IPS-20b (cell line): ENCODE measurements around the gene MTERF4.

Experiments
- H3K27ac ChIP-seq: one replicate; pipeline ENCODE4 v1.5.1; 2013; ENCODE audit warnings: low read length
- H3K27me3 ChIP-seq: 2 replicates; pipeline ENCODE4 v1.6.1; 2013; ENCODE audit warnings: mild to moderate bottlenecking, low read length, inconsistent platforms; ENCODE audit not compliant: insufficient read depth
- H3K36me3 ChIP-seq: 2 replicates; pipeline ENCODE4 v1.6.1; 2013; ENCODE audit warnings: low read depth, mild to moderate bottlenecking, inconsistent platforms, low read length, moderate library complexity; ENCODE audit not compliant: insufficient read depth
- H3K4me1 ChIP-seq: 2 replicates; pipeline ENCODE4 v1.6.1; 2013; ENCODE audit warnings: mild to moderate bottlenecking, control low read depth, inconsistent platforms, low read length, moderate library complexity; ENCODE audit not compliant: insufficient read depth
- H3K4me3 ChIP-seq: 2 replicates; pipeline ENCODE4 v1.5.1; 2013; ENCODE audit warnings: mild to moderate bottlenecking, low read length, inconsistent platforms
- H3K9ac ChIP-seq: 2 replicates; pipeline ENCODE4 v1.6.1; 2013; ENCODE audit warnings: low read depth, mild to moderate bottlenecking, inconsistent platforms, low read length, moderate library complexity
- H3K9me3 ChIP-seq: 2 replicates; pipeline ENCODE4 v1.6.1; 2013; ENCODE audit warnings: mild to moderate bottlenecking, low read depth, low read length, inconsistent platforms; ENCODE audit not compliant: insufficient read depth

The MTERF4 gene, protein sequence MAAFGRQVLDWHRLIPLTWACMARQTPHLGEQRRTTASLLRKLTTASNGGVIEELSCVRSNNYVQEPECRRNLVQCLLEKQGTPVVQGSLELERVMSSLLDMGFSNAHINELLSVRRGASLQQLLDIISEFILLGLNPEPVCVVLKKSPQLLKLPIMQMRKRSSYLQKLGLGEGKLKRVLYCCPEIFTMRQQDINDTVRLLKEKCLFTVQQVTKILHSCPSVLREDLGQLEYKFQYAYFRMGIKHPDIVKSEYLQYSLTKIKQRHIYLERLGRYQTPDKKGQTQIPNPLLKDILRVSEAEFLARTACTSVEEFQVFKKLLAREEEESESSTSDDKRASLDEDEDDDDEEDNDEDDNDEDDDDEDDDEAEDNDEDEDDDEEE

DNA sequence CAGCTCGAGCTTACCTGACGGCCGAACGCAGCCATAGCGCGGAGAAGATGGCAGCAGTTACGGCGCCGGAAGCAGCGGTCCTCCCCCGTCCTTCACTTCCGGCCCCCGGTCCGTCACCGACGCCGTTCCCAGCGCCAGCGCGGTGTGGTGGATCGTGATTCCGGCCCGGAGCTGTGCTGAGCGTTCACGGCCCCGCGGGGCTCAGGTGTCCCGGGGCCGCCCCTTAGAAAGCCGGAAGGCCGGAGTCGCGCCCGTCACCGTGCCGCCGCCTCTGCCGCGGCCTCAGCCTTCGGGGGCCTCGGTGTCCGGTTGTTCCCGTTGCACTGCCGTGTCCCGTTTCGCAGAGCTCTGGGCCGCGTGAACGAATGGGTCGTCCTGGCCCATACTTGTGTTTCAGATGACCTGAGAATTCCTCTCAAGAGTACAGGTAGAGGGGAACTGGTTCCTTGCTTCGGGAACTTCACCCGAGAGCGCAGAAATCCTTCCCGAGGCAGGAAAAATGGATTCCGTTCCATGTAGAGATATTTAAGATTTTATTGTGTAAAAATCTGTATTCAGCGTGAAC lies at the start of gene MTERF4:
Gene MTERF4, minus strand, starts transcription at position 49 of the 565 bp plus-strand sequence. Its CDS starts 14 bp downstream, at position 35.
- H3K27me3 ChIP-seq = no peaks in the 10 kb centered on the region
- H3K36me3 ChIP-seq = peaks cover 41% of the 10 kb centered on the region
- no peaks in the 10 kb centered on the region for H3K9me3 ChIP-seq
- H3K4me1 ChIP-seq = peaks cover 6% of the 10 kb centered on the region; the same call in 1 of the 2 replicates
- H3K27ac ChIP-seq = peak within 1 kb of the TSS; percentile 79
- H3K4me3 ChIP-seq = peak within 1 kb of the TSS; percentile 97
- peak within 1 kb of the TSS; percentile 95 for H3K9ac ChIP-seq

DNA sequence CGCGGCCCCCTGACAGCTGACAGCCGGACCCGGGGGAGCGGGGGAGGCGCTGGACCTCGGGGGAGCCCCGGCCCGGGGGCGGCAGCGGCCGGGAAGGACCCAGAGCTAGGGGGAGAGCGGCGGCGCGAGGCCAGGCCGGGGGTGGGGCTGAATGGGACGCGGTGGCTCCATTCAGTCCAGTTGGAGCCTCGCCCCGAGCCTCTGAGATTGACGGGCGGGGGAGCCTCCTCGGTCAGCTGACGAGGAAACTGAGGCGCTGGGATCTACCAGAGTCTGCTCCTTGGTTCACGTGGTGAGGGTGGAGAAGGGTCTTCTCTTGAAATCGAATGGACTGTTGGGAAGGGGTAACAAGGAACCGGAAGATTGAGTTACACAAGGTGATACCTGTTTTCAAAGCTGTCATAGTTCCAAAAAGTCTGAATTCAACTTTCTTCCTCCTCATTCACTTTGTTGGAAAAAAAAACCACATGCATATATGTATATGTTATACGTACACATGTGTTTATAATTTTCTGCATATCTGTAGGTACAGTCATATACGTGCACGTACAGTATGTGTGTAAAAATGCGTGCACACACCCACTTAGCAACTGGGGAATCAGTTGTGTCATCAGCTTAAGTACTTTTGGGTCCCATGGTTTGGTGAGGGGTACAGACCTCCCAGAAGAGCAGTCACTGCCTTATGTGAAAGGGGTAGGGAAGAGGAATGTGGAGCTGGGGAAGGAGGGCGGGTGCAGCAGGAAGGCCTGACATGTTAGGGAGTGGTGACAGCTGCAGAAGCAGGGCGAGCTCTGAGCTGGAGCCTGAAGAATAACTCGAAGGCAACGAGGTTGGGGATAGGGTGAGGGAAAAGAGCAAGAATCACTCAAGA lies 48.8 kb upstream of the MTERF4 start:
- H3K27ac ChIP-seq = no peak overlapping the region
- peaks cover 11% of the 10 kb centered on the region for H3K4me1 ChIP-seq
- H3K9ac ChIP-seq = peak overlapping the region; percentile 68; the same call in 1 of the 2 replicates
- no peaks in the 10 kb centered on the region for H3K9me3 ChIP-seq
- peaks cover 5% of the 10 kb centered on the region; the same call in 1 of the 2 replicates for H3K36me3 ChIP-seq
- H3K4me3 ChIP-seq = peak overlapping the region; percentile 92
- peaks cover 10% of the 10 kb centered on the region; the same call in 1 of the 2 replicates for H3K27me3 ChIP-seq

DNA sequence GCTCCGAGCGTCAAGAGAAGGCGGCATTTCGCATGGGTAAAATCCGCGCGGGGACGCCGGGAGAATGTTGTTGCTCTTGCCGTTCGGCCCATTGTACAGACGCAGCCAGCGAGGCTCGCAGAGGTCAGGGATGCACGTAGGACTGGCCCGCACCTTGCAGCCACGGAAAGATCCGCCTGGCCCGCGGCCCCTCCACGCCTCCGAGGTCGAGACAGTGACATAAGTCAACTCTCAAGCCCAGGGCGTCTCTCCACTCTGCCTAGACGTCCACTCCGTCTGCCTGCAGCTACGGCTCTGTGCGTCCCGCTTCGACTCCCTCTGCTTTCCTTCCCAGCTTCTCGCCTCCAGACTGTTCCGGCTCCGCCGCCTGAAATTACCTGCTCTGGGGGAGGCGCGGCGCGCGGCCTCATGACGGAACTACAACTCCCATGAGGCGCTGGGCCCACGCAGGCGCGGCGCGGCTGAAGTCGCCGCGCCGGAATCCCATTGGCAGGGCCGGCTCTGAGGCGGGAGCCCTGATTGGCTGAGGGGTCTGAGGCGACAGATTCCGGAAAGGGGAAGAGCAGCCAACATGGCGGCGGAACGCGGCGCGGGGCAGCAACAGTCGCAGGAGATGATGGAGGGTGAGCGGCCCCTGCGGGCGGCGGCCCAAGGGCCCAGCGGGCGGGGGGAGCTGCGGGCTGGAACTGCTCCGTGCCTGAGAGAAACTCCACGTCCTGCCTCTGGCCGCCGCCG lies 48.0 kb upstream of the MTERF4 start, which contains the start of gene PPP1R7:
Gene PPP1R7, plus strand, starts transcription at position 543 of the 735 bp plus-strand sequence. Its CDS starts 29 bp downstream, at position 572.
- Histone ChIP-seq H3K27ac (no peak within 1 kb of the TSS), H3K9ac (peak within 1 kb of the TSS; percentile 73; the same call in 1 of the 2 replicates), H3K27me3 (peaks cover 10% of the 10 kb centered on the region; the same call in 1 of the 2 replicates), H3K4me3 (peak within 1 kb of the TSS; percentile 92), H3K36me3 (peaks cover 4% of the 10 kb centered on the region; the same call in 1 of the 2 replicates), H3K4me1 (peaks cover 11% of the 10 kb centered on the region), H3K9me3 (no peaks in the 10 kb centered on the region)

DNA sequence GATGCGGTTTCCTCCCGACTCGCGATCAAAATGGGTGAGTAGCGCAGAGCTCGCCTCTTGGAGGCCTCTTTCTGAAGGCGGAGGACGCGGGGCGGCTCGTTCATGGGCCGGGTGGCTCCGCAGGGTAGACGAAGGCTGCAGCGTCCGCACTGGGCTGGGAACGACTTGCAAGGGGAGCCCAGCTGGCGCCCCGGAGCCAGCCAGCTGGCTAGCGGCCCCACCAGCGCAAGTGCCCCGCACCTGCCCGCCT lies 47.5 kb upstream of the MTERF4 start:
- peak overlapping the region; percentile 13; the same call in 1 of the 2 replicates for H3K9ac ChIP-seq

DNA sequence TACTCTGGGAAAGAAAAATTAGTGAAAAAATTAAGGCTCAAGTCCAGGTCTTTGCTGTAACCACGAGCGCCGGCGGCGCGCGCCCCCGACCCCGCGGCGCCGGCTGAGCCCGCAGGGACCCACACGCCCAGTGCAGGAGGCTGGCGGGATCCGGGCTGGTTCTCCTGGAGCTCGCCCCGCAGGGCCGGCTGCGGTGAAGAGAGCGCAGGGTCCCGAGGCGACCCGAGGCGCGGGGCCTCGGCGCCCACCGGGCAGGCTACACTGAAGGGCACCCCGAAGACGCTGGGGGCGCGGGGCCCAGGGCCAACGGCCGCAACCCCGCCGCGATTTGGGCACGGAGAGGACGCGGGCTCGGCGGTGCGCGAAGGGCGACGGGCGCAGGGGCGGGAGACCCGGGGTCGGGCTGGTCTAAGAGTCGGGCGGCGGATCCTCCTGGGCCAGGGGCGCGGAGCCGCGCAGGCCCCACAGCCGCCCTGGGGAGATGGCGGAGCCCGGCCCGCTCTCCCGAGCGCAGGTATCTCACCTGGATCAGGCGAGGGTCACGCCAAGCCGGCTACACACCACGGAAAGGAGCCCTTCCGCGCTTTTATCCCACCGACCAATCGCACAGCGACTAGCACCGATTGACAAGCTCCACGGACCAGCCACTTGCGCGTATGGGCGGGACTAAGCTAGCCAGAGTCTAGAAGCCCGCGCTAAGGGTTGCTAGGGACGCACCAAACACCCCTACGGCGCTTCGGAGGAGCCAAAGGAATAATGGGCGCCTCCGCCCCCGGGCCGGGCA lies 47.0 kb upstream of the MTERF4 start, which contains the start of gene PASK:
Gene PASK, minus strand, starts transcription at position 582 of the 784 bp plus-strand sequence. CDS start 6,440 bp downstream, outside the sequence.
- H3K27me3 ChIP-seq = peaks cover 10% of the 10 kb centered on the region; the same call in 1 of the 2 replicates
- H3K27ac ChIP-seq = no peak within 1 kb of the TSS
- peak within 1 kb of the TSS; percentile 92 for H3K4me3 ChIP-seq
- H3K36me3 ChIP-seq = no peaks in the 10 kb centered on the region; the same call in 1 of the 2 replicates
- H3K9me3 ChIP-seq = no peaks in the 10 kb centered on the region
- peak within 1 kb of the TSS; percentile 73; the same call in 1 of the 2 replicates for H3K9ac ChIP-seq
- H3K4me1 ChIP-seq = peaks cover 11% of the 10 kb centered on the region

More for the DNA sequence above, 47.5 kb upstream of the MTERF4 start:
- H3K9me3 ChIP-seq = no peaks in the 10 kb centered on the region
- H3K4me3 ChIP-seq = peak overlapping the region; percentile 92
- peaks cover 10% of the 10 kb centered on the region; the same call in 1 of the 2 replicates for H3K27me3 ChIP-seq
- H3K27ac ChIP-seq = no peak overlapping the region
- peaks cover 11% of the 10 kb centered on the region for H3K4me1 ChIP-seq
- H3K36me3 ChIP-seq = no peaks in the 10 kb centered on the region; the same call in 1 of the 2 replicates

DNA sequence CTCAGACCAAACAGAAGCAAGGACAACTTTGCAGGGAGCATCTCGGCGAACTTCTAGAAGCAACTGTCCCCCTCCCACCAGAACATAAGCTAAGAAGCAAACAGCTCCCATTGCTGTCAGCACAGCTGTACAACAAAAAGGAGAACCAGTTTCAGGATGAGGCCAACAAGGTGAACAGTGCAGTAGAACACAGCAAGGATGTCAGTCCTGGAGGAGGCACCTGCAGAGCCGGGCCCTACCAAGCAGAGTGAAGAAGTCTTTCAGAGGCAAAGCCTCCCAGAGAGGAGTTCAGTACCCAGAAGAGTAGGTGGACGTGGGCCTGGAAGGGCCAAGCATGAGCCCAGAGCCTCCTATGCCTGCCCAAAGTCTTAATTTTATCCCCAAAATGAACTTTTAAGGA lies 46.2 kb upstream of the MTERF4 start:
- H3K4me3 ChIP-seq = peak overlapping the region; percentile 92

DNA sequence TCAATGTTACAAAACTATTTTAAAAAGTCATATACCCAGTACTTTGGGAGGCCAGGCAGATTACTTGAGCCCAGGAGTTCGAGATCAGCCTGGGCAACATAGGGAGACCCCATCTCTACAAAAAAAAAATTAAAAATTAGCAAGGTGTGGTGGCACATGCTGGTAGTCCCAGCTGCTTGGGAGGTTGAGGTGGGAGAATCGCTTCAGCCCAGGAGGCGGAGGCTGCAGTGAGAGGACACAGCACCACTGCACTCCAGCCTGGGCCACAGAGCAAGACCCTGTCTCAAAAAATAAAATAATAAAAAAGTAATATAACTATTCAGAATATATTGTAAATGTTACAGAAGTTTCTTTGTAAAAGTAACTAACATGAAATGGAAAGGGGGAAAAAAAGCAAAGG lies 45.2 kb upstream of the MTERF4 start:
- Histone ChIP-seq H3K9ac (no peak overlapping the region), H3K27me3 (peaks cover 10% of the 10 kb centered on the region; the same call in 1 of the 2 replicates), H3K4me3 (no peak overlapping the region)

More for the DNA sequence above, 46.2 kb upstream of the MTERF4 start:
- peaks cover 10% of the 10 kb centered on the region; the same call in 1 of the 2 replicates for H3K27me3 ChIP-seq
- H3K9me3 ChIP-seq = no peaks in the 10 kb centered on the region
- H3K36me3 ChIP-seq = no peaks in the 10 kb centered on the region
- H3K9ac ChIP-seq = peak overlapping the region; percentile 73; the same call in 1 of the 2 replicates
- no peak overlapping the region for H3K27ac ChIP-seq
- H3K4me1 ChIP-seq = peaks cover 11% of the 10 kb centered on the region

DNA sequence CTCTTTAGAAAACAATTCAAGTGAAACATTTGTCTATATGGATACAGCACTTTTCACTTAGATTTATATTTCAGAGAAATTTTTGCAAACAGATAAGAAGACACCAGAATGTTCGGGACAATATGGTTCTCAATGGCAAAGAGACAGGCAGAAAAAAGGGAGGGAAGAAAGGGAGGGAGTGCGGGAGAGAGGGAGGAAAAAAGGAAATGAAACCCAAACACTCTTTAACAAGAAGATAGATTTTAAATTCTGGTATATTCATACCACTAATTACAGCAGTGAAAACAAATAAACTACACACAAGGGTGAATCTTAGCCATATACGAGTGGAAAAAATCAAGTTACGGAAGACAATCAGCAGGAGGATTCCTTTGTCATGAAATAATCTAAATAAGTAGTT lies 44.2 kb upstream of the MTERF4 start:
- H3K9ac ChIP-seq = no peak overlapping the region
- peaks cover 11% of the 10 kb centered on the region; the same call in 1 of the 2 replicates for H3K36me3 ChIP-seq
- no peak overlapping the region for H3K4me3 ChIP-seq
- H3K27me3 ChIP-seq = peaks cover 10% of the 10 kb centered on the region; the same call in 1 of the 2 replicates
- H3K9me3 ChIP-seq = no peaks in the 10 kb centered on the region
- peaks cover 7% of the 10 kb centered on the region for H3K4me1 ChIP-seq
- H3K27ac ChIP-seq = no peak overlapping the region

More for the DNA sequence above, 45.2 kb upstream of the MTERF4 start:
- Histone ChIP-seq H3K9me3 (no peaks in the 10 kb centered on the region), H3K4me1 (peaks cover 11% of the 10 kb centered on the region), H3K27ac (no peak overlapping the region), H3K36me3 (peaks cover 5% of the 10 kb centered on the region; the same call in 1 of the 2 replicates)

DNA sequence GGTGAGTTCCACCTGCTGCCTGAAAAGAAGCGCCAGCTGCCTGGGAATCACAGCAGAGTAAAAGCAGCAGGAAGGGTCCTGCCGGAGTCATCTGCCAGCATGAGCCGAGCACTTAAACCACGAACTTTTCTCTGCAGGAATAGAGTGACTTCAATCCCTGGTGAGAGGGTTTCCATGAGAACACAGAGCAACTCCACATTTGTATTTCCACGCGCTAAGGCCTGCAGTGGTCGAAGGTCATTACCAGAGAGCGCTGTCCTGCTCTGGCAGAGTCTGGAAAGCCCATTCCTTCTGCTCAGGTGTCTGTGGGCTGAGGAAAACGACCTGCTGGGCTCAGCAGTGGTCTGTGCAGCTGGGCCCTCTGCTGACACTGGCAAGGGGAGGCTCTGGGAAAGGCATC lies 40.5 kb upstream of the MTERF4 start:
- no peak overlapping the region for H3K27ac ChIP-seq
- H3K36me3 ChIP-seq = peaks cover 43% of the 10 kb centered on the region
- H3K4me1 ChIP-seq = no peaks in the 10 kb centered on the region
- no peak overlapping the region for H3K4me3 ChIP-seq
- H3K9me3 ChIP-seq = no peaks in the 10 kb centered on the region
- H3K27me3 ChIP-seq = no peaks in the 10 kb centered on the region
- H3K9ac ChIP-seq = no peak overlapping the region

DNA sequence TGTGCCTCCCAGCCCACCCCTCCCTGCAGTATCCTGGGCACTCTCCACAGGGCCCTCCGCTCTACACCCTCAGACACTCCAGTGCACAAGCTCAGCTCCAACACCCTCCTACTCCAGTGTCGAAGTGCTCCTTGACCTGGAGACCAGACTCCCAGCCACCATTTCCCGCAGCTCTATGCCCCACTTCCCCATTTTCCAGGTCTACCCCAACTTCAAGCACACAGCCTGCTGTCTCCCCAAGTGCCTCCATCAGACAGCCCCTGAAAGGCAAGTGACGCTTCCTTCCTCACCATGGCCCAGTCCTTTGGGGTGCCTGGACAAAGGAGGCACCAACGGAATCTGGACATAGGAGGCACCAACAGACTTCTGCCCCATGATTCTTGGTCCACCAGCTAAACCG lies 40.0 kb upstream of the MTERF4 start:
- H3K9ac ChIP-seq = no peak overlapping the region
- no peak overlapping the region for H3K27ac ChIP-seq
- H3K4me1 ChIP-seq = no peaks in the 10 kb centered on the region
- H3K36me3 ChIP-seq = peaks cover 45% of the 10 kb centered on the region
- H3K27me3 ChIP-seq = no peaks in the 10 kb centered on the region
- no peaks in the 10 kb centered on the region for H3K9me3 ChIP-seq
- H3K4me3 ChIP-seq = no peak overlapping the region
